NCI-H510A treated with DMSO at 0.1 percent for 48 hours (cell line): Measurements from ENCODE around the gene FNBP1.
"Not testable (repeated sequence)": the region's sequence is repeated elsewhere in the genome, so short reads cannot be mapped to it uniquely, and the experiment has no call there.

Source experiments
- DNase-seq: peaks from one replicate; lab custom pipeline; 2025; lab: John Stamatoyannopoulos, UW

The FNBP1 gene

GRCh38 chr9:129991139-129991538, 51.9 kb downstream of the FNBP1 start:
- DNase-seq, result not testable (repeated sequence)

- no peak for DNase-seq
Observed at GRCh38 chr9:129990269-129991010, 52.5 kb downstream of the FNBP1 start.

GRCh38 chr9:129989740-129990139, 53.2 kb downstream of the FNBP1 start:
- DNase-seq, result no peak

- no peak for DNase-seq
Observed at GRCh38 chr9:129989362-129989708, 53.7 kb downstream of the FNBP1 start.

- no peak for DNase-seq
Observed at GRCh38 chr9:129988607-129989361, 54.2 kb downstream of the FNBP1 start.

- DNase-seq, result no peak
Observed at GRCh38 chr9:129987941-129988340, 55.0 kb downstream of the FNBP1 start.

- no peak for DNase-seq
Observed at GRCh38 chr9:129987047-129987446, 55.9 kb downstream of the FNBP1 start.

- DNase-seq, result not testable (repeated sequence)
Observed at GRCh38 chr9:129984589-129984988, 58.4 kb downstream of the FNBP1 start.

GRCh38 chr9:129983891-129984290, 59.1 kb downstream of the FNBP1 start:
- DNase-seq, result no peak

GRCh38 chr9:129981180-129981907, 61.6 kb downstream of the FNBP1 start:
- no peak for DNase-seq

- DNase-seq, result not testable (repeated sequence)
Observed at GRCh38 chr9:129980224-129980623, 62.8 kb downstream of the FNBP1 start.

- no peak for DNase-seq
Observed at GRCh38 chr9:129979071-129979745, 63.8 kb downstream of the FNBP1 start.

- DNase-seq, result no peak
Observed at GRCh38 chr9:129972816-129973215, 70.2 kb downstream of the FNBP1 start.

- no peak for DNase-seq
Observed at GRCh38 chr9:129968690-129969485, 74.1 kb downstream of the FNBP1 start.

- DNase-seq, result no peak
Observed at GRCh38 chr9:129964901-129965734, 77.9 kb downstream of the FNBP1 start.

GRCh38 chr9:129962889-129963703, 79.9 kb downstream of the FNBP1 start:
- no peak for DNase-seq

- no peak for DNase-seq
Observed at GRCh38 chr9:129962451-129962864, 80.5 kb downstream of the FNBP1 start.

GRCh38 chr9:129958796-129959195, 84.2 kb downstream of the FNBP1 start:
- no peak for DNase-seq

GRCh38 chr9:129954868-129955550, 88.0 kb downstream of the FNBP1 start:
- no peak for DNase-seq
